GM19023 (cell line): ENCODE results near the gene RPS15A.
"Not testable (repeated sequence)": the region's sequence is repeated elsewhere in the genome, so short reads cannot be mapped to it uniquely, and the experiment has no call there.

Source experiments
- ATAC-seq: cut with Tn5 transposase; IDR thresholded peaks from one replicate; pipeline ENCODE4 v1.9.1; 2021; ENCODE audit warnings: mild to moderate bottlenecking, moderate library complexity; ENCODE audit not compliant: unreplicated experiment

The RPS15A gene

DNA sequence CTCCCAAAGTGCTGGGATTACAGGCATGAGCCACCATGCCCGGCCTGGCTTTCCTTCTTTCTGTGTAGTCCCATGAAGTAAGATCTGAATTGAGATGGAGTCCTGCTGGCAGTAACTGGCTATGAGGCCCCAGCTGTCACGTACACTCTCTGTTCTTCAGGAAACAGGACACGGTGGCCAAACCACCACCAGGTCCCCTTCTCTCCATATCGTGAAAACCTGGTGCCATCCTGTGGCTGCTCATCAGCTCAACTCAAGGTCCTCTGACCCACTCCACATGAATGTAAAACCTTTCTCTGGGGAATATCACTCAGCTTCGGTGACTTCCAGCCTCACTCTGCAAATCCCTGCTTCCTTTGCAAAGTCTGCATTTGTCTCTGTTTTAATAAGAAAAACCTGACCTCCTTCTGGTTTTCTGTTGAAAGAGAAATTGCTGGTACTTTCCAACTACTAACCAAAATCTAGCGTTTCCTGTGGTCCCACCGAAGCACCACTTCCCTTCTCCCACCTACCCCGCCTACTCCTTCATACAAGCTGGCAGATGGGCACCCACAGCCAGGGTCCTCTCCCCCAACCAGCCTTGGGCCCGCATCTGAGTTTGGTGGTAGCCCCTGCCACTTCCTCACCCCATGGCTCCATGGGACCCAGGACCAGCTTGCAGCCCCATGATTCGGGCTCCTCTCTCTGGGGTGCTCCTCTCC lies 32.0 kb downstream of the RPS15A start:
- not testable (repeated sequence) for ATAC-seq

GRCh38 chr16:18756639-18757038 lies 33.5 kb downstream of the RPS15A start:
- ATAC-seq, result not testable (repeated sequence)

- ATAC-seq, result not testable (repeated sequence)
These were observed 47.3 kb downstream of the RPS15A start for GRCh38 chr16:18742870-18743269.

DNA sequence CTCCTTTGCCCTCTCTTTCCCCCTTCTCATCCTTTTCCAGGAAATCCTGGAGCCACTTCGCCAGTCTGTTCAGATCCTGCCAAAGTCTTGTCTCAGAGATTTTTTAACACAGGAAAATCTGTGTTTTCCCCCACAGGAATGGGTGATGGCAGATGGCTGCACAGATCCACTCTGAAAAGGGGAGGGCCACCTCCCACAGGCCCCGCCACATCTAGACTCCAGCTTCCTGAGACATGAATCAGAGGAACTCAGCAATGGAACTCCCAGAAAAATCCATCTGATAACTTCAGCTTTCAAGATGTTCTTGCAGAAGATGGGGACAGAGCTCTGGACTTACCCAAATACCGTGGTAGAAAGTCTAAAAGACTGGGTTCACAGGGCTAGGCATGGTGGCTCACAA lies 50.1 kb downstream of the RPS15A start:
- not testable (repeated sequence) for ATAC-seq

DNA sequence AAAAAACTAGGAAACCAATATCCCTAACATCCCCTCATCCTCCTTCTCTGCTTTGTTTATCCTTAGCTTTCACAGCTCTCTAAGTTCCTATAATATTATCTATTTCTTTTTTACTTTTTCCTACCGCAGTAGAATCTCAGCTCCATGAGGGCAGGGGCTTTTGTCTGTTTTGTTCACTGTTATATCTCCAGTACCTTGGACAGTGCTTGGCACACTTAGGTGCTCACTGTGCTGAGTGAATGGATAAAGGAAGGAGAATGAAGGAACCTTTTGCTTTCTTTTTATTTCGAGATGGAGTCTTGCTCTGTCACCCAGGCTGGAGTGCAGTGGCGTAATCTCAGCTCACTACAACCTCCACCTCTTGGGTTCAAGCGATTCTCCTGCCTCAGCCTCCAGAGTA lies 51.4 kb downstream of the RPS15A start:
- not testable (repeated sequence) for ATAC-seq

DNA sequence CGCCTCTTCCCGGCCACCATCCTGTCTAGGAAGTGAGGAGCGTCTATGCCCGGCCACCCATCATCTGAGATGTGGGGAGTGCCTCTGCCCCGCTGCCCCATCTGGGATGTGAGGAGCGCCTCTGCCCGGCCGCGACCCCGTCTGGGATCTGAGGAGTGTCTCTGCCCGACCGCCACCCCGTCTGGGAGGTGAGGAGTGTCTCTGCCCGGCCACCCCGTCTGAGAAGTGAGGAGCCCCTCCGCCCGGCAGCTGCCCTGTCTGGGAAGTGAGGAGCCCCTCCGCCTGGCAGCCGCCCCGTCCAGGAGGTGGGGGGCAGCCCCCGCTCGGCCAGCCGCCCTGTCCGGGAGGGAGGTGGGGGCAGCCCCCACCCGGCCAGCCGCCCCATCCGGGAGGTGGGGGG lies 55.9 kb downstream of the RPS15A start:
- not testable (repeated sequence) for ATAC-seq
